ENCODE results near the gene RXRG. TPM values are rescaled to one million over a fixed set of nuclear protein-coding genes. Genes with fewer than 3 reads are reported as not detected.

The RXRG gene
- total RNA-seq, 1 experiment from 2014 or later = not detected

DNA sequence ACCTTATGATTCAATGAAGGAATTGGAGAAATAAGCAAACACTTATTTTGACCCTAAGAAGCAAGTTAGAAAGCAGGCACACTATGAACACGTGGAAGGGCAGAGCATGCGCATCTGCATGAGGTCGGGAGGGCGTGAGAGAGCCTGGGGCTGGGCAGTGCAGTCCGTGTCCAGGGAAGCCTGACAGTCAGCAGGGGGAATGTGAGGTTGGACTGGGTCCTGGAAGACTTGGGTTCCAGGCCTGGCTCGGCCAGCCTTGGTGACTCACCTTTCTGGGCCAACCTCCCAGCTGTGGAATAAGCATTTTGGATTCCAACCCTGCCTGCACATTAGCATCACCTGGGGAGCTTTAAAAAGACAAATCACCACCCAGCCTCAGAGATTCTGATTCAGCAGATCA is 61.9 kb downstream of the RXRG start:
- Histone ChIP-seq H4K5ac (ENCODE audit: insufficient read length, low read depth, low read length) (no peak overlapping the region), H3K27ac (ENCODE audit: insufficient read length, low read depth, low read length) (no peak overlapping the region), H2AFZ (ENCODE audit: low read length) (no peak overlapping the region), H3T11ph (ENCODE audit: low read length) (no peak overlapping the region), H3K23me2 (ENCODE audit: insufficient read length, low read depth, low read length, poor library complexity, severe bottlenecking) (no peaks in the 10 kb centered on the region), H2AK5ac (ENCODE audit: insufficient read length, low read length) (no peak overlapping the region), H3K79me1 (ENCODE audit: insufficient read depth, low read depth, low read length, poor library complexity, severe bottlenecking) (no peaks in the 10 kb centered on the region), H2BK15ac (ENCODE audit: low read depth, low read length) (no peak overlapping the region), H3K18ac (ENCODE audit: insufficient read length, low read depth, low read length) (no peak overlapping the region), H2BK5ac (ENCODE audit: insufficient read length, low read length) (no peak overlapping the region), H3K9me3 (ENCODE audit: control insufficient read depth, low read depth, low read length) (no peaks in the 10 kb centered on the region), H3K23ac (ENCODE audit: insufficient read length, low read depth, low read length) (no peak overlapping the region), H3K56ac (ENCODE audit: insufficient read length, low read depth, low read length) (no peak overlapping the region), H4K8ac (replicated peaks; ENCODE audit: insufficient read length, low read depth, low read length) (no peak overlapping the region), H3K79me2 (ENCODE audit: insufficient read depth, low read length) (no peaks in the 10 kb centered on the region), H2BK12ac (ENCODE audit: insufficient read length, low read depth, low read length) (no peak overlapping the region), H4K20me1 (ENCODE audit: control insufficient read depth, insufficient read depth, insufficient read length) (no peaks in the 10 kb centered on the region), H3K14ac (ENCODE audit: insufficient read depth, low read length) (no peak overlapping the region; the same call in 1 of the 2 replicates), H3K9ac (ENCODE audit: extremely low read depth, insufficient read length, low read length) (no peak overlapping the region), H4K91ac (ENCODE audit: insufficient read length, low read depth, low read length) (no peak overlapping the region), H3K4me1 (ENCODE audit: insufficient read depth, low read length) (no peaks in the 10 kb centered on the region), H3K4me2 (ENCODE audit: insufficient read depth, insufficient read length, low read length) (no peak overlapping the region), H3K27me3 (ENCODE audit: insufficient read depth, low read length) (no peaks in the 10 kb centered on the region), H2BK20ac (ENCODE audit: low read depth, low read length, poor library complexity, severe bottlenecking) (no peak overlapping the region), H3K4ac (ENCODE audit: low read depth, low read length) (no peak overlapping the region), H2BK120ac (ENCODE audit: low read depth, low read length, poor library complexity, severe bottlenecking) (no peak overlapping the region)
- Mint-ChIP-seq H3K4me3 (no peak overlapping the region), H3K27me3 (ENCODE audit: low read depth) (peaks cover 66% of the 10 kb centered on the region), H3K4me1 (peaks cover 4 to 9% of the 10 kb centered on the region in 2 experiments), H3K27ac (no peak overlapping the region; a peak in 1 of 7 replicates), H3K36me3 (ENCODE audit: insufficient read depth in 1 of 3, low read depth in 3 of 3) (no peaks in the 10 kb centered on the region), H3K9me3 (no peaks in the 10 kb centered on the region)
- no CpG with 5 or more reads among the region's 6 CpGs for WGBS (ENCODE audit: extremely low coverage, insufficient read length, low lambda C conversion rate)
- TF ChIP-seq, protein P1, sequence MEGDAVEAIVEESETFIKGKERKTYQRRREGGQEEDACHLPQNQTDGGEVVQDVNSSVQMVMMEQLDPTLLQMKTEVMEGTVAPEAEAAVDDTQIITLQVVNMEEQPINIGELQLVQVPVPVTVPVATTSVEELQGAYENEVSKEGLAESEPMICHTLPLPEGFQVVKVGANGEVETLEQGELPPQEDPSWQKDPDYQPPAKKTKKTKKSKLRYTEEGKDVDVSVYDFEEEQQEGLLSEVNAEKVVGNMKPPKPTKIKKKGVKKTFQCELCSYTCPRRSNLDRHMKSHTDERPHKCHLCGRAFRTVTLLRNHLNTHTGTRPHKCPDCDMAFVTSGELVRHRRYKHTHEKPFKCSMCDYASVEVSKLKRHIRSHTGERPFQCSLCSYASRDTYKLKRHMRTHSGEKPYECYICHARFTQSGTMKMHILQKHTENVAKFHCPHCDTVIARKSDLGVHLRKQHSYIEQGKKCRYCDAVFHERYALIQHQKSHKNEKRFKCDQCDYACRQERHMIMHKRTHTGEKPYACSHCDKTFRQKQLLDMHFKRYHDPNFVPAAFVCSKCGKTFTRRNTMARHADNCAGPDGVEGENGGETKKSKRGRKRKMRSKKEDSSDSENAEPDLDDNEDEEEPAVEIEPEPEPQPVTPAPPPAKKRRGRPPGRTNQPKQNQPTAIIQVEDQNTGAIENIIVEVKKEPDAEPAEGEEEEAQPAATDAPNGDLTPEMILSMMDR (conservative IDR thresholded peaks at IDR 0.05) = no peak
- no peak for DNase-seq

Data from H9 (cell line).